Naive thymus-derived CD4-positive, alpha-beta T cell (primary cell): ENCODE data around the gene CGB1. TPM values are rescaled to one million over a fixed set of nuclear protein-coding genes. Genes with fewer than 3 reads are reported as not detected.
A peak's percentile ranks its signal among the peaks of the same experiment; 100 is the strongest.
"Not testable (repeated sequence)": the region's sequence is repeated elsewhere in the genome, so short reads cannot be mapped to it uniquely, and the experiment has no call there.

Source experiments
- ATAC-seq: fragments of 150-1000 bp; cut with Tn5 transposase; 2 replicates; pipeline ENCODE4 v1.10.0; 2021; ENCODE audit warnings: mild to moderate bottlenecking, moderate library complexity
- CTCF ChIA-PET: fragments of 350-600 bp; sonication (Branson Sonifier 250); formaldehyde crosslinking; loops from one replicate; lab custom pipeline; 2021; ENCODE audit warnings: antibody characterized with exemption; lab: Charles Lee
- POLR2A ChIA-PET: fragments of 350-600 bp; sonication (Branson Sonifier 250); formaldehyde crosslinking; loops from one replicate; lab custom pipeline; 2021; ENCODE audit warnings: antibody characterized with exemption, inconsistent platforms; lab: Charles Lee
- DNase-seq, 9 donors: peaks; one replicate each; pipeline versions ENCODE4 v3.0.0 to v3.0.0-alpha.2; 2020 to 2022; ENCODE audit warnings: mixed read lengths in 1 of 9
- H3K27ac ChIP-seq: one replicate; pipeline ENCODE4 v1.7.0; 2013; ENCODE audit warnings: mild to moderate bottlenecking, low read depth, low read length, moderate library complexity
- H3K27me3 ChIP-seq, 2 donors: one replicate each; pipeline ENCODE4 v1.7.0; 2013; ENCODE audit warnings: low read length in 2 of 2, mild to moderate bottlenecking in 2 of 2, moderate library complexity in 2 of 2; ENCODE audit not compliant: control insufficient read depth in 2 of 2, insufficient read depth in 2 of 2
- H3K36me3 ChIP-seq, 3 experiments: 1 replicate in 2 of 3; 2 replicates in 1 of 3; pipeline ENCODE4 v1.7.0; 2013; ENCODE audit warnings: low read length in 3 of 3, mild to moderate bottlenecking in 3 of 3, moderate library complexity in 1 of 3; ENCODE audit not compliant: insufficient read depth in 3 of 3, control insufficient read depth in 2 of 3
- H3K4me1 ChIP-seq, 2 donors: one replicate each; pipeline ENCODE4 v1.7.0; 2013; ENCODE audit warnings: low read length in 2 of 2, mild to moderate bottlenecking in 2 of 2, moderate library complexity in 1 of 2; ENCODE audit not compliant: control insufficient read depth in 2 of 2, insufficient read depth in 2 of 2
- H3K4me3 ChIP-seq: 2 replicates; pipeline ENCODE4 v1.7.0; 2013; ENCODE audit warnings: mild to moderate bottlenecking, low read length
- H3K9me3 ChIP-seq, 3 experiments: 1 replicate in 2 of 3; 2 replicates in 1 of 3; pipeline ENCODE4 v1.7.0; 2013; ENCODE audit warnings: low read length in 3 of 3; ENCODE audit not compliant: control insufficient read depth in 2 of 3
- H3K27ac Mint-ChIP-seq, 9 donors: one replicate each; pipeline ENCODE4 v1.8.0; 2020 to 2022; ENCODE audit warnings: mixed read lengths in 9 of 9, mild to moderate bottlenecking in 8 of 9, moderate library complexity in 5 of 9, inconsistent platforms in 2 of 9
- H3K27me3 Mint-ChIP-seq, 5 donors: one replicate each; pipeline ENCODE4 v1.8.0; 2021 to 2022; ENCODE audit warnings: mixed read lengths in 5 of 5, mild to moderate bottlenecking in 1 of 5
- H3K36me3 Mint-ChIP-seq, 5 donors: one replicate each; pipeline ENCODE4 v1.8.0; 2020 to 2022; ENCODE audit warnings: mixed read lengths in 5 of 5, mild to moderate bottlenecking in 3 of 5, inconsistent platforms in 1 of 5
- H3K4me1 Mint-ChIP-seq, 7 donors: one replicate each; pipeline ENCODE4 v1.8.0; 2020 to 2022; ENCODE audit warnings: mixed read lengths in 7 of 7, mild to moderate bottlenecking in 3 of 7, inconsistent platforms in 1 of 7
- H3K4me3 Mint-ChIP-seq, 10 donors: one replicate each; pipeline ENCODE4 v1.8.0; 2020 to 2022; ENCODE audit warnings: mild to moderate bottlenecking in 10 of 10, mixed read lengths in 10 of 10, moderate library complexity in 6 of 10, inconsistent platforms in 2 of 10
- H3K9me3 Mint-ChIP-seq, 11 donors: one replicate each; pipeline ENCODE4 v1.8.0; 2020 to 2022; ENCODE audit warnings: mixed read lengths in 11 of 11, mild to moderate bottlenecking in 4 of 11, inconsistent platforms in 1 of 11, moderate library complexity in 1 of 11
- intact Hi-C, 2 donors: fragments of 100-400 bp; cut with micrococcal nuclease; formaldehyde crosslinking; loops; one replicate each; pipeline ENCODE4 v1.15.1; 2023
- polyA plus RNA-seq, 2 donors: library from polyadenylated mRNA; unstranded; fragments of 300-500 nt; fragmentation: Illumina TruSeq; gene quantifications; one replicate each; pipeline ENCODE4 v1.2.3, GENCODE V29; 2021
- total RNA-seq, 6 experiments: library from RNA in 5 of 6; stranded (reverse) in 5 of 6; gene quantifications; 1 replicate in 5 of 6; 2 replicates in 1 of 6; pipeline ENCODE4 v1.2.3 and lab custom pipeline; 2021 to 2026

CGB1 gene
- total and polyA plus RNA-seq, 7 experiments from 2014 or later = not detected

GRCh38 chr19:49081273-49081672, 44.6 kb upstream of the CGB1 start:
- Mint-ChIP-seq H3K9me3 (peaks cover 0 to 7% (median 0%) of the 10 kb centered on the region in 11 donors), H3K4me3 (no peak overlapping the region), H3K27me3 (peaks cover 5 to 17% (median 8%) of the 10 kb centered on the region in 5 donors), H3K4me1 (peaks cover 8 to 20% (median 14%) of the 10 kb centered on the region in 7 donors), H3K36me3 (peaks cover 0 to 5% (median 0%) of the 10 kb centered on the region in 5 donors), H3K27ac (peak overlapping the region in 1 of 9 donors; percentile 19)
- H3K4me3 ChIP-seq = no peak overlapping the region
- H3K9me3 ChIP-seq = no peaks in the 10 kb centered on the region
- no peak for DNase-seq
- intact Hi-C loops = no loop called here
- no peak for ATAC-seq
- peaks cover 0 to 7% (median 0%) of the 10 kb centered on the region in 3 experiments for H3K36me3 ChIP-seq
- no peak overlapping the region for H3K27ac ChIP-seq
- no peaks in the 10 kb centered on the region for H3K27me3 ChIP-seq
- POLR2A ChIA-PET = no interaction called here
- CTCF ChIA-PET = interaction anchor here (0.7 kb wide), 1 partner anchor 224 kb away, joined by 4 read pairs; no protein-coding TSS in a partner anchor
- H3K4me1 ChIP-seq = peaks cover 3 to 5% of the 10 kb centered on the region in 2 donors

- H3K27ac Mint-ChIP-seq = no peak overlapping the region
- ChIA-PET POLR2A (no interaction called here), CTCF (no interaction called here)
- Histone ChIP-seq H3K9me3 (no peaks in the 10 kb centered on the region), H3K27ac (no peak overlapping the region), H3K4me1 (peaks cover 0 to 4% of the 10 kb centered on the region in 2 donors), H3K4me3 (no peak overlapping the region), H3K27me3 (no peaks in the 10 kb centered on the region), H3K36me3 (peaks cover 0 to 1% (median 0%) of the 10 kb centered on the region in 3 experiments)
- intact Hi-C loops = no loop called here
- DNase-seq (no peak), ATAC-seq (no peak)
- H3K27me3 Mint-ChIP-seq = peaks cover 5 to 26% (median 16%) of the 10 kb centered on the region in 5 donors
- H3K4me1 Mint-ChIP-seq = peaks cover 4 to 13% (median 9%) of the 10 kb centered on the region in 7 donors
- peaks cover 0 to 7% (median 0%) of the 10 kb centered on the region in 11 donors for H3K9me3 Mint-ChIP-seq
- H3K36me3 Mint-ChIP-seq = no peaks in the 10 kb centered on the region
- no peak overlapping the region for H3K4me3 Mint-ChIP-seq
Observed at GRCh38 chr19:49080392-49080791, 43.7 kb upstream of the CGB1 start.

GRCh38 chr19:49074869-49075268, 38.2 kb upstream of the CGB1 start:
- H3K4me3 ChIP-seq, H3K9me3 ChIP-seq, H3K36me3 ChIP-seq, DNase-seq, POLR2A ChIA-PET, H3K4me3 Mint-ChIP-seq, H3K27ac ChIP-seq, H3K27ac Mint-ChIP-seq, H3K36me3 Mint-ChIP-seq, ATAC-seq, H3K4me1 ChIP-seq: not testable (repeated sequence)
- intact Hi-C loops = loop anchor here in 1 of 2 donors (1.0 to 5.0 kb wide), 3 partner anchors 71 to 288 kb away; no protein-coding TSS in a partner anchor
- Mint-ChIP-seq H3K27me3 (peaks cover 38 to 63% (median 42%) of the 10 kb centered on the region in 5 donors), H3K4me1 (peaks cover 7 to 20% (median 13%) of the 10 kb centered on the region in 7 donors), H3K9me3 (peaks cover 0 to 10% (median 2%) of the 10 kb centered on the region in 11 donors)
- peaks cover 4 to 12% of the 10 kb centered on the region in 2 donors for H3K27me3 ChIP-seq
- CTCF ChIA-PET = interaction anchor here (0.6 to 1.6 kb wide), 2 partner anchors 75 to 339 kb away, joined by 3 to 4 read pairs; no protein-coding TSS in a partner anchor

GRCh38 chr19:49073514-49074378, 37.1 kb upstream of the CGB1 start:
- DNase-seq = no peak
- no peak for ATAC-seq
- peaks cover 0 to 4% (median 0%) of the 10 kb centered on the region in 5 donors for H3K36me3 Mint-ChIP-seq

GRCh38 chr19:49071860-49072547, 35.3 kb upstream of the CGB1 start:
- Mint-ChIP-seq H3K9me3 (peaks cover 0 to 10% (median 4%) of the 10 kb centered on the region in 11 donors), H3K27me3 (peaks cover 58 to 73% (median 60%) of the 10 kb centered on the region in 5 donors), H3K36me3 (peaks cover 0 to 4% (median 0%) of the 10 kb centered on the region in 5 donors), H3K4me3 (peak overlapping the region in 4 of 10 donors; percentile 24 to 62 (median 46)), H3K27ac (peak overlapping the region in 1 of 9 donors; percentile 12), H3K4me1 (peaks cover 7 to 20% (median 13%) of the 10 kb centered on the region in 7 donors)
- ChIA-PET POLR2A (no interaction called here), CTCF (interaction anchor here (0.9 kb wide), 1 partner anchor 128 kb away, joined by 4 read pairs; no protein-coding TSS in a partner anchor)
- H3K36me3 ChIP-seq = no peaks in the 10 kb centered on the region
- intact Hi-C loops = loop anchor here in 1 of 2 donors (5.0 kb wide), 2 partner anchors 75 to 285 kb away; no protein-coding TSS in a partner anchor
- H3K9me3 ChIP-seq = no peaks in the 10 kb centered on the region
- DNase-seq (no peak), ATAC-seq (peak; percentile 24)
- H3K27ac ChIP-seq = no peak overlapping the region
- H3K27me3 ChIP-seq = peaks cover 4 to 12% of the 10 kb centered on the region in 2 donors
- no peaks in the 10 kb centered on the region for H3K4me1 ChIP-seq
- H3K4me3 ChIP-seq = no peak overlapping the region

More at GRCh38 chr19:49073514-49074378, 37.1 kb upstream of the CGB1 start:
- Mint-ChIP-seq H3K4me1 (peaks cover 7 to 20% (median 13%) of the 10 kb centered on the region in 7 donors), H3K9me3 (peaks cover 0 to 10% (median 4%) of the 10 kb centered on the region in 11 donors), H3K27me3 (peaks cover 48 to 73% (median 53%) of the 10 kb centered on the region in 5 donors), H3K4me3 (peak overlapping the region; percentile 11 to 82 (median 72)), H3K27ac (peak overlapping the region in 3 of 9 donors; percentile 4 to 62 (median 7))
- Histone ChIP-seq H3K9me3 (no peaks in the 10 kb centered on the region), H3K36me3 (no peaks in the 10 kb centered on the region), H3K27ac (no peak overlapping the region), H3K27me3 (peaks cover 4 to 12% of the 10 kb centered on the region in 2 donors), H3K4me1 (no peaks in the 10 kb centered on the region), H3K4me3 (no peak overlapping the region)
- ChIA-PET POLR2A (no interaction called here), CTCF (interaction anchor here (0.6 to 1.6 kb wide), 2 partner anchors 13 to 74 kb away, joined by 3 read pairs; no protein-coding TSS in a partner anchor)
- intact Hi-C loops = loop anchor here in 1 of 2 donors (5.0 kb wide), 2 partner anchors 76 to 286 kb away; no protein-coding TSS in a partner anchor

GRCh38 chr19:49070416-49070815, 33.7 kb upstream of the CGB1 start:
- Mint-ChIP-seq H3K9me3 (peaks cover 0 to 10% (median 4%) of the 10 kb centered on the region in 11 donors), H3K4me3 (peak overlapping the region in 3 of 10 donors; percentile 7 to 63 (median 32)), H3K4me1 (peaks cover 6 to 20% (median 14%) of the 10 kb centered on the region in 7 donors), H3K36me3 (peaks cover 0 to 4% (median 0%) of the 10 kb centered on the region in 5 donors), H3K27ac (no peak overlapping the region), H3K27me3 (peaks cover 64 to 75% (median 72%) of the 10 kb centered on the region in 5 donors)
- DNase-seq (no peak), ATAC-seq (no peak)
- H3K27ac ChIP-seq = no peak overlapping the region
- ChIA-PET CTCF (no interaction called here), POLR2A (no interaction called here)
- H3K36me3 ChIP-seq = no peaks in the 10 kb centered on the region
- intact Hi-C loops = loop anchor here in 1 of 2 donors (5.0 kb wide), 2 partner anchors 73 to 283 kb away; no protein-coding TSS in a partner anchor
- H3K9me3 ChIP-seq = no peaks in the 10 kb centered on the region
- H3K27me3 ChIP-seq = peaks cover 4 to 12% of the 10 kb centered on the region in 2 donors
- H3K4me3 ChIP-seq = no peak overlapping the region
- no peaks in the 10 kb centered on the region for H3K4me1 ChIP-seq
